Dedifferentiated amniotic fluid mesenchymal stem cell (primary cell): ENCODE data around the gene CHCHD1.
"Not testable (repeated sequence)": the region's sequence is repeated elsewhere in the genome, so short reads cannot be mapped to it uniquely, and the experiment has no call there.

Experiments
- DNase-seq: peaks from one replicate; pipeline ENCODE4 v3.0.0-alpha.2; 2016; ENCODE audit errors: extremely low spot score

The CHCHD1 gene

DNA sequence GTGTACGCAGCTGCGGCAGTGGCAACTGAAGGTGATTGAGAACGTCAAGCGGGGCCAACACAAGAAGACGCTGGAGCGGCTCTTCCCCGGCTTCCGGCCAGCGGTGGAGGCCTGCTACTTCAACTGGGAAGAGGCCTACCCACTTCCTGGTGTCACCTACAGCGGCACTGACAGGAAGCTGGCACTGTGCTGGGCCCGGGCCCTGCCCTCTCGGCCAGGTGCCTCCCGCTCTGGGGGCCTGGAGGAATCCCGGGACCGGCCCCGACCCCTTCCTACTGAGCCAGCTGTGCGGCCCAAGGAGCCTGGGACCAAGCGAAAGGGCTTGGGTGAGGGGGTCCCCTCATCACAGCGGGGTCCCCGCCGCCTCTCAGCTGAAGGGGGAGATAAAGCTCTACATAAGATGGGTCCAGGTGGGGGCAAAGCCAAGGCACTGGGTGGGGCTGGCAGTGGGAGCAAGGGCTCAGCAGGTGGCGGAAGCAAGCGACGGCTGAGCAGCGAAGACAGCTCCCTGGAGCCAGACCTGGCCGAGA, 10.1 kb downstream of the CHCHD1 start:
- no peak for DNase-seq

DNA sequence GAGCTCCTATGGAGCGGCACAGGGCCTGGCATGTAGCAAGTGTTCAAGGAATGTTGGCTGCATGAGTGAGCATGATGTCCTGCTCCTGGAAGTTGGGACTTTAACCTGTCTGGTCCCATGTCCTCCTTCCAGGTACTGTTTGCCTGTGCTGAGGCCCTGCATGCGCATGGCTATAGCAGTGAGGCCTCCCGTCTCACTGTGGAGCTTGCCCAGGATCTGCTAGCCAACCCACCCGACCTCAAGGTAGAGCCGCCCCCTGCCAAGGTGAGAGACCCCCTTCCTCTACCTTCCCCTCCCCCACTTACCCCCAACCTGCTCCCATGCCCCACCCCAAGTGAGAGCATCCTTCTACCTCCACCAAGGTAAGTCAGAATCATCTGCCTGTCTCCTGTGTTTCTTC, 11.6 kb downstream of the CHCHD1 start:
- DNase-seq: no peak

DNA sequence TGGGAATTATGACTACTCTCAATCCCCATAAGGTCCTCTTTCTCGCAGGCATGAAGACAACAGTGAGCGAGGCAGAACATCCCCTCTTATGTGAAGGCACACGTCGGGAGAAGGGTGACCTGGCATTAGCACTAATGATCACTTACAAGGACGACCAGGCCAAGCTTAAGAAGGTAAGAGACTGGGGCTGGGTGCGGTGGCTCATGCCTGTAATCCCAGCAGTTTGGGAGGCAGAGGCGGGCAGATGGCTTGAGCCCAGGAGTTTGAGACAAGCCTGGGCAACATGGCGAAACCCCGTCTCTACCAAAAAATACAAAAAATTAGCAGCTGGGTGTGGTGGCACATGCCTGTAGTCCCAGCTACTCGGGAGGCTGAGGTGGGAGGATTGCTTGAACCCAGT, 13.6 kb downstream of the CHCHD1 start:
- not testable (repeated sequence) for DNase-seq

DNA sequence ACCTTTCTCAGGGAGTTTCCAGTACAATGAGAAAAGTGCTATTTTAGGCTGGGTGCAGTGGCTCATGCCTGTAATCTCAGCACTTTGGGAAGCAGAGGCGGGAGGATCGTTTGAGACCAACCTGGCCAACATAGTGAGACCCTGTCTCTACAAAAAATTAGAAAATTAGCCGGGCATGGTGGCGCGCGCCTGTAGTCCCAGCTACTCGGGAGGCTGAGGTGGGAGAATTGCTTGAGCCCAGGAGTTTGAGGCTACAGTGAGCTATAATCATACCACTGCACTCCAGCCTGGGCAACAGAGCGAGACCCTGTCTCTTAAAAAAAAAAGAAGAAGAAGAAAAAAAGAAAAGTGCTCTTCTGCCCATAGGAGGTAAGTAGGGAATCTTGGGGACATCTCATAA, 14.2 kb downstream of the CHCHD1 start:
- not testable (repeated sequence) for DNase-seq

DNA sequence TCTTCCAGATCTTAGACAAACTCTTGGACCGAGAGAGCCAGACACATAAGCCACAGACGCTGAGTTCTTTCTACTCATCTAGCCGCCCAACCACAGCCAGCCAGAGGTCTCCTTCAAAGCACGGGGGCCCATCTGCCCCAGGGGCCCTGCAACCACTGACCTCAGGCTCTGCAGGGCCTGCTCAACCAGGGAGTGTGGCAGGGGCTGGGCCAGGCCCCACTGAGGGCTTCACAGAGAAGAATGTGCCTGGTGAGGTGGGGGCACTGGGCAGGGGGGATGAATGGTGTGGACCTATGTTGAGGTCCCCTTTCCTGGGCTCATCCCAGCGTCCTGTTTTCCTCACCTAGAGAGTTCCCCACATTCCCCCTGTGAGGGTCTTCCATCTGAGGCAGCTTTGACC, 14.9 kb downstream of the CHCHD1 start:
- DNase-seq: no peak

DNA sequence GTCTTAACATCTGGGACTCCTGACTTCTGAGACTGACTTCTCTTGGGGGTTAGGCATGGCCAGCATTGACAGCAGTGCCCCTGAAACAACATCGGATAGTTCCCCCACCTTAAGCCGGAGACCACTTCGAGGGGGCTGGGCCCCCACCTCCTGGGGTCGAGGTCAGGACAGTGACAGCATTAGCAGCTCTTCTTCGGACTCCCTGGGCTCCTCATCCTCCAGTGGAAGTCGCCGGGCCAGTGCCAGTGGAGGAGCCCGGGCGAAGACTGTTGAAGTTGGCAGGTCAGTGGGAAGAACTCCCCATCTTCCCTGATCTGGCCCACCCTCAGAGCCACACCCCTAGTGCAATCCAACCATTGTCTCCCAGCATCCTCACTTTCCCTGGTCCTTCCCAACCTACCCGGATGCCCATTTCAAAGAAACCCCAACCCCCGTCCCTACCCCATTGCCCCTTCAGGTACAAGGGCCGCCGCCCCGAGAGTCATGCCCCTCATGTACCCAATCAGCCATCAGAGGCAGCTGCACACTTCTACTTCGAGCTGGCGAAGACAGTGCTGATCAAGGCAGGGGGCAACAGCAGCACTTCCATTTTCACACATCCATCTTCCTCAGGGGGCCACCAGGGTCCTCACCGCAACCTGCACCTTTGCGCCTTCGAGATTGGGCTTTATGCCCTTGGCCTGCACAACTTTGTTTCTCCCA, 15.6 kb downstream of the CHCHD1 start:
- DNase-seq: no peak

DNA sequence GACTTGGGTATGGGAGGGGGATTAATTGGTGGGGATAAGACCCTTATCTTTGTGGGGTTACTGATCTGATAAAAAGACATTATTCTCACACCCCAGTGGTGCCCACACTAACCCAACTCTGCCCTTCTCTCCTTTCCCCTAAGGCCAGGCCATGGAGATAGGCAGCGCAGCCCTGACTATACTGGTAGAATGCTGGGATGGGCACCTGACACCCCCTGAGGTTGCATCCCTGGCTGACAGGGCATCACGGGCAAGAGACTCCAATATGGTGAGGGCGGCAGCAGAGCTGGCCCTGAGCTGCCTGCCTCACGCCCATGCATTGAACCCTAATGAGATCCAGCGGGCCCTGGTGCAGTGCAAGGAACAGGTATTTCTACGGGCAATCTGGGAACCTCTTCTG, 16.2 kb downstream of the CHCHD1 start:
- DNase-seq: no peak

DNA sequence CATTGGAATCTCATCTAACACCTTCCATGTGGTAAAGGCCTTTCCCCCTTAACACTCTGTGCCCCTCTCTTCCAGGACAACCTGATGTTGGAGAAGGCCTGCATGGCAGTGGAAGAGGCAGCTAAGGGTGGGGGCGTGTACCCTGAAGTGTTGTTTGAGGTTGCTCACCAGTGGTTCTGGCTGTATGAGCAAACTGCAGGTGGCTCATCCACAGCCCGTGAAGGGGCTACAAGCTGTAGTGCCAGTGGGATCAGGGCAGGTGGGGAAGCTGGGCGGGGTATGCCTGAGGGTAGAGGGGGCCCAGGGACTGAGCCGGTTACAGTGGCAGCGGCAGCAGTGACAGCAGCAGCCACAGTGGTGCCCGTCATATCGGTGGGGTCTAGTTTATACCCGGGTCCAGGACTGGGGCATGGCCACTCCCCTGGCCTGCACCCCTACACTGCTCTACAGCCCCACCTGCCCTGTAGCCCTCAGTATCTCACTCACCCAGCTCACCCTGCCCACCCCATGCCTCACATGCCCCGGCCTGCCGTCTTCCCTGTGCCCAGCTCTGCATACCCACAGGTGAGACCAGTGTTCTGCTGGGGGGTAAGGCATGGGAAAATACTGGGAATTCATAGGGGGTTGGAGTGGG, 17.2 kb downstream of the CHCHD1 start:
- DNase-seq: no peak

DNA sequence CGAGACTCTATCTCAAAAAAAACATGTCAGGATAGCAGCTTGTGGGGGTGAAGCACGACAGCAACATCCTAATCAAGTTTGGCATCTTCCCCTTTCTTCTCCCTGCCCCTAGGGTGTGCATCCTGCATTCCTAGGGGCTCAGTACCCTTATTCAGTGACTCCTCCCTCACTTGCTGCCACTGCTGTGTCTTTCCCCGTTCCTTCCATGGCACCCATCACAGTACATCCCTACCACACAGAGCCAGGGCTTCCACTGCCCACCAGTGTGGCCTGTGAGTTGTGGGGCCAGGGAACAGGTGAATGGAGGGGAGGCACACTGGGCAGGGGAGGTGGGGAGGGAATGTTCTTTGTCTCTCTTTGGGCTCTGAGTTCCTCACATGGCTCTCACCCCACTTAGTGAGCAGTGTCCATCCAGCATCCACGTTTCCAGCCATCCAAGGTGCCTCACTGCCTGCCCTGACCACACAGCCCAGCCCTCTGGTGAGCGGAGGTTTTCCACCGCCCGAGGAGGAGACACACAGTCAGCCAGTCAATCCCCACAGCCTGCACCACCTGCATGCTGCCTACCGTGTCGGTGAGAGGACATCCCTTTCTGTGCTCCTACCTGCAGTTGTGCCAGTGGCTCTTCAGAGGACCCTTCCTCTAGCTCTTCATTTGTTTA, 18.2 kb downstream of the CHCHD1 start:
- no peak for DNase-seq

DNA sequence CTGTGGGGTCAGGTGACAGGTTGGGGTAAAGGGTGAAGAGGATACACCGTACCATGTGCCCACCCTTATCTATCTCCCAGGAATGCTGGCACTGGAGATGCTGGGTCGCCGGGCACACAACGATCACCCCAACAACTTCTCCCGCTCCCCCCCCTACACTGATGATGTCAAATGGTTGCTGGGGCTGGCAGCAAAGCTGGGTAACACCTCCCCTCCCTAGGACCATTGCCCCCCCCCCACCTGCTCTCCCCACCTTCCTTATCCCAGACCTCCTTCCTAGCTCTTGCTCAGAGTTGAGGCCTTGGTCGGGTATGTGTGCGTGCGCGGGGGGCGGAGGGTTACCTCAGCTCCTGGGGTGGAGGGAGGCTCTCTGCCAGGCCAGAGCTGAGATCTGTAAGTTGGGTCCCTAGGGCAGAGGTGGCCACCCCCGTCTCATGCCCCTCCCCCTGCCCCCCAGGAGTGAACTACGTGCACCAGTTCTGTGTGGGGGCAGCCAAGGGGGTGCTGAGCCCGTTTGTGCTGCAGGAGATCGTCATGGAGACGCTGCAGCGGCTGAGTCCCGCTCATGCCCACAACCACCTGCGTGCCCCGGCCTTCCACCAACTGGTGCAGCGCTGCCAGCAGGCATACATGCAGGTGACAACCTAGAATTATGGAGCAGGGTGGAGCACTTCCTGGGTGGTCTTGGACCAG, 18.9 kb downstream of the CHCHD1 start:
- no peak for DNase-seq

DNA sequence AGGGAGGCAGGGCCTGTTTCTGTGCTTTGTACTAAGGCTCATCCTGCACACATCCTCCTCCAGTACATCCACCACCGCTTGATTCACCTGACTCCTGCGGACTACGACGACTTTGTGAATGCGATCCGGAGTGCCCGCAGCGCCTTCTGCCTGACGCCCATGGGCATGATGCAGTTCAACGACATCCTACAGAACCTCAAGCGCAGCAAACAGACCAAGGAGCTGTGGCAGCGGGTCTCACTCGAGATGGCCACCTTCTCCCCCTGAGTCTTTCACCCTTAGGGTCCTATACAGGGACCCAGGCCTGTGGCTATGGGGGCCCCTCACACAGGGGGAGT, 19.4 kb downstream of the CHCHD1 start:
- DNase-seq: no peak

DNA sequence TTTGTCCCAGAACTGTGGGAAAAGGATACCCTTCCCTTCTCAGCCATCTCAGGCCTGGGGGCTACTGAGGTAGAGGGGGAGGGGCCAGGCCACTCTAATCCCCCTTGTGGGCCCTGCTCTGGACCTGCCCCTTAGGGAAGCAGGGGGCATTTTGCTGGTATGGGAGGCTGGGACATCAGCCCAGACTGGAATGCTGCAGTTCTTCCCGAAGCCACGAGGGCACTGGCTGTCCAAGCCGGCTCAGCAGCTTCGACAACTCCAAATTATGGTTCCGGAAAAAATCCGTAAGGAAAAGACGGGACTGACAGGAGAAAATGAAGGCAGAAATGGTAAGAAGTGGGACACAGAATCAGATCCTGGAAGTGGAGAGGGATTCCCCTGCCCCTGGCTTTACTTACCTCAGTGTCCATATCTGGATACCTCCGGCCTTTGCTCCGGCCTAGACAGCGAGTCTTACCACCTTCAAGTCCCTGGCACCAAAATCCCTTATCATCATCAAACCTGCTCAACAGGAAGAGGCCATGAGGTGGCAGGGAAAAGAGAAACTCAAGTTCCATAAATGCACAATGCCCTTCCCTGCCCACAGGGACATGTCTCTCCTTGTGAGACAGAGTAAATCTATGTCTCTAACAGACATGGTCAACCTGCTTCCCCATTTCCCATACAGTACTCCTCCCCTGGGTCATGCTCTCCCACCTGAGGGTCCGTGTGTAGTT, 20.6 kb downstream of the CHCHD1 start:
- no peak for DNase-seq

DNA sequence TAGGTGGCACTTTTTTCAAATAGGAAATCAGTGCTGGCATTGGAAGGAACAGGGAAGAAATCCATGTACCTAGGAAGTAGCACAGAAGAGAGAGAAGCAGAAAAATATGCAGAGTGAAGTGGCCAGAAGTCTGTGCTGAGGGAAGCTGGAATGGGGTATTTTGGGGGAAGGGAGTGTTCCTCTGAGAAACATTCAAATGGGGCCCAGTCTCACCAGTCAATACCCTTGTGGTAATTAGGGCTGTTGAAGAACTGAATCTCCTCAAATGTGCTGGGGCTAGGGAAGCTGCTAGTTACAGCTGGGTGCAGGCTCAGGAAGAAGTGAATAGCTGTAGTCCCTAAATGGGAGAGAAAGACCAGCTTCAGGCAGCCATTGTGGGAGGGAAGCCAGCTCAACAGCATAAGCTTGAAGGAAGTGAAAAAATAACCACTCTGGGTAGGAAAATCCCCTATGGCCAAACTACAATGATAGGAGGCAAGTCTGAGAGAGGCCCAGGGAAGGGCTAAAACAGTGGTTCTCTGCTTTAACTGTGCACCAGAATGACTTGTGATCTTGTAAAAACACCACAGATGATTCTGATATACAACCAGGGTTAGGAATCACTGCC, 21.9 kb downstream of the CHCHD1 start:
- DNase-seq: no peak

DNA sequence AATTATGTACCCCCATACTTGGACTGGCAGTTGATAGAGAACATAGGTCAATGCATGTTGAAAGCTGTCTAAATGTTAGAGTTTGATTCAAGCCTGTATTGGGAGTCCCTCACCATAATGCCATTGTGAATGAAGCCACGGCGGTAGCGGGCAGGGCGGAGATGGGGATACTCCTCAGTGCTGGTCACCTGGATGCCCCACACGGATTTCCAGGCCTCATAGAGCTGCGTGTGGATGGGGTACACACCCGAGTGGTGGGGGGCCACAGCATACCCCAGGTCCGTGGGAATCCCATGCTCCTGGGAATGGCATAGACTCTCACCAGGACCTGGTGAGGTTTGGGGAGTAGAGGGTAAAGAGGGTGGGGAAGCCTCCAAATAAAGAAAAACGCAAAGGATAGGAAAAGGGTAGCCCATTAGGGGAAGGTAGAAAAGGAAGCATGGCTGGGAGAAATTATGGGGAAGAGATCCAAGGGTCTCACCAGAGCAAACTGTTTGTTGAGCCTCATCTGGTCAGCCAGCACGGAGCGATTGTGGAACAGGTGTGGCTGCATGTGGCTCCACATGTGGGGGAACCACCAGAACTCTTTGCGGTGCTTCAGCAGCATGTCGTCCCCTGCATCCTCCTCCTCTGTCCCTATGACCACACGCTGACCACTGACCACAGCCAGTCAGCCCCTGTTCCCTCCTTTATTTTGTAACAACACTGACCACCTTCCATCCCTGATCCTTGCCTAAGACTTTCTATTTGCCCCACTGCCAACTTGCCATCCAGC, 24.5 kb downstream of the CHCHD1 start:
- no peak for DNase-seq

DNA sequence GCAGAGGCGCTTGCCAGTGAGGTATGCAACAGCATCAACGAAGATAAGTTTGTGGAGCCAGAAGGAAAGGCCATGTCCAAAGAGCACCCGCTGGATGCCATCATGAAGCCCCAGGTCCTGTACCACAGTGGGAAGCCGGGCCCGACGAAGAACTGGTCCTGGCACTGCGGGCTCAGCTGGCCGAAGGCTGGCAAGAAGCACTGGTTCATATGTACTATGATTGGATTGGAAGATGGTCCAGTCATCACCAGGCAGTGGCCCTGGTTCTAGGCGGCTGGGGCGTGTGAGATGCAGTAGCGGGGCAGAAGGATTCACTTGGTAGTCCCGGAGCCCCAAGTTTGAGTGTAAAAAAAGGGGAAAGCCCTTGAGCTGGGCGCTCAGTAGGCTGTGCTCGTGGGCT, 25.6 kb downstream of the CHCHD1 start:
- no peak for DNase-seq

DNA sequence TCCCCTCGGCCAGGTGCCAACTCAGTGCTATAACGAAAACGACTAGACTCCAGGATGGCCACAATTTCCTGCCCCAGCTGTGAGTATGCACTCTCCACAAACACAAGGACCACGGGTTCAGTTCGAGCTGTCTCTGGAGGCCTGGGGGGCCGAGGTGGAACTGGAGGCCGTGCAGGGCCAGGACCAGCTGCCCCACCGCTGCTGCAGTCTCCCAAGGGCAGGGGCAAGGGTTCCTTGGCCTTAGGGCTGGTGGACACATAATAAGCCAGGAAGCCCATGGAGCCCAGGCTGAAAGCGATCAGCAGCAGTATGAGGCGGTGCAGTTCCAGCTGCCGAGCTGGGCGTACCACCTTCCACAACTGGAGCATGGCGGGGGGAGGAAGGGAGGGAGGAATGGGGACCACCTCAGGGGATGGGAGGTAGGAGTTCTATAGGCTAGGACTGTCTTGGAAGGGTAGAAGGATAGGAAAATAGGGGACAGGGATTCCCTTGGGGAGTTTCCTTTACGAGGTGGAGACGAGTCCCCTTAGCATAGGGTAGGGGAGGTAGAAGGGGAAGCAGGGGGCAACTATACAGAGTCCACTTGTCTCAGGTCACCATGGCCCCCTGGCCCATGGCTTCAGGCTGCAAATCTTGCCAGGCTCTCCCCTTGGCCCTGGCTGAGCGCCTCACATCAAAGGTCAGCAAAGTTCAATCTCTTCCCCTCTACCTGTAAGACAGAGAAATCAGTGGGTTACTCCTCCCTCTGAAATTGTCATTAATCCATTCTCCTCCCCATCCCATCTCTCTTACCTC, 26.4 kb downstream of the CHCHD1 start:
- DNase-seq: no peak

DNA sequence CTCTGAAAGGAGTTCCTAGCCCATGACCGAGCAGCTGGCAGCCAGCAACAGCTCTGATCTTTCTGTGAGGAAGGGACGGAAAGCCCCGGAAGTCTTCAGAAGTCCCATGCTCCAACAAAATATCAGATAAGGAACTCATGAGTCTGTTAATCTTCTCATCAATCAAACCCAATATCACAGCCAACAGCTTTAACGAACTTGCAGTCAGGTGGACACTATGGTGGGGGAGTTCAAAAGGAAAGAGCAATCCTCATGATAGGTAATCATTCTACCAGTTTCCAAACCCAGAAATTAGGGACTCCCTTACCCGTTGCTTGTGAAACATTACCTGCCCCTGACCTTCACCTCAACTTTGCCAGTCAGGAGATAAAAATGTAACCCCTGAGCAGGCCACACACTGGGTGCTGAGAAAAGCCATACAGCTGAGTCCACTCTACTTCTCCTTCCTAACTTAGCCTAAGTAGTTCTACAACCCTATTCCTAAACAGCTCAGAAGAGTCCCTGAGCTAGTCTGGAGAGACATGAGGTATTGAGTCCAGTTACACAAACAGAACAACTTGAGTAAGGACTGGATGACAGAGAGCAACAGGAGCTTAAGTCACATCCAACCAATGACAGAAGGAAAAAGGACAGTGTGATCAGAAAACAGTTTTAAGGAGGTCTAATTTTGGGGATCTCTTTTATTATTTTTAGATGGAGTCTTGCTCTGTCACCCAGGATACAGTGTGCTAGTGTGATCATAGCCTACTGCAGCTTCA, 27.4 kb downstream of the CHCHD1 start:
- DNase-seq: no peak

DNA sequence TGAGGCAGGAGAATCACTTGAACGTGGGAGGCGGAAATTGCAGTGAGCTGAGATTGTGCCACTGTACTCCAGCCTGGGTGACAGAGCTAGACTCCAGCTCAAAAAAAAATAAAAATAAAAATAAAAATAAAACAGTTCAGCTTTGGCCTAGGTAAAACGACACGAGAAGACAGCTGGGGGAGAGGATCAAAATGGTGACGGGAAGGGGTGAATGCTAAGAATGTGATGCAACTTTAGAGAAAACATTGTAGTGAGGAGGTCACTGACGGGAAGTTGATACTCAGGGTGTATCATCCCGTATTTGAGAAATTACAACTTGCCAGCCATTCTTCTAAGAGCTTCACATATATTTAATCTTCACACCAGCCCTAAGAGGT, 28.5 kb downstream of the CHCHD1 start:
- DNase-seq: no peak
